ENCODE results near the gene MOSMO. TPM values are rescaled to one million over a fixed set of nuclear protein-coding genes. Genes with fewer than 3 reads are reported as not detected.

The MOSMO gene
- polyA plus RNA-seq, 3 donors: 0.95 to 9.1 (median 2.5) TPM

DNA sequence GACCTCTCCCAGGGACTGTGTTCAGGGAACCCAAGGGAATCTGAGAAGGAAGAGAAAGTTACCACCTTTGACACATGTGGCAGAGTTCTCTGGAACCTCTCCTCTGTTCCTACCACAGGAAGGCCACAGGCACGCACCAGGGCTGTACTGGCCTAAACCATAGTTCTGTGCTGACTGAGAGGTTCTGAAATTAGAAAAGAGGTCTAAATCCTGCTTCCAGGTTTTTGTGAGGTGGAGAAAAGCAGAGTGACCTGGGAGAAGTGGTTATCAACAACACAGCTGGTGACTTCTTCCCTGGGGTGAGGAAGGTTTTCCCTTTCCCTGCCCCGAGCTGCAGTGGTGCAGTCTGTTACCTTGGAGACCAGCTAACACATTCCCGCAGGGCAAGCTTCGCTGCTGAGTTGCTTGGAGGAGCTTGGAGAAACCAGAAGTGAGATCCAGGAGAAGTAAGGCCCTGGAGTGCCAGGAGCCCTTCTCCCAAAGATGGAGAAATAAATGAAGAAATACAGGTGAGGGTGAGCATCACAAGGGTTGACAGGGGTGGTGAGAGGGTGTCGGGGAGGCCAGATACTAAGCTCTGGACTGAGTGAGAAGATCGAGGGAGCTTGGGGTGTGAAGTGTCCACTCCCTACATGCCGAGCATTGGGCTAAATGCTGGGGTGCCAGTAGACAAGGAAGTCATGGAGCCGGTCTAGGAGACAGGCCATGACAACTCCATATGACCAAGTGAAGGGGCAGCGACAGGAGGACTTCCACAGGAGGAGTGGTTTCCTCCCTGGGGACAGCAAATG, 84.4 kb downstream of the MOSMO start, which contains the start of gene VWA3A:
TSS of gene VWA3A (plus strand) at position 399 of the 791 bp plus-strand sequence. CDS start at position 496, 97 bp downstream.
- no peak within 1 kb of the TSS for H3K4me3 Mint-ChIP-seq
- H3K9me3 Mint-ChIP-seq: peaks cover 0 to 2% (median 0%) of the 10 kb centered on the region in 7 donors
- H2AFZ ChIP-seq (ENCODE audit: insufficient read depth, low read depth, low read length, poor library complexity, severe bottlenecking): no peak within 1 kb of the TSS
- intact Hi-C loops (cut with micrococcal nuclease): no loop called here
- no peaks in the 10 kb centered on the region for H3K36me3 ChIP-seq (replicated peaks in 1 of 2; ENCODE audit: control insufficient read depth in 1 of 2, insufficient read depth in 2 of 2, low read length in 2 of 2)
- peaks cover 4 to 9% (median 7%) of the 10 kb centered on the region in 3 donors for H3K27me3 Mint-ChIP-seq (ENCODE audit: low read depth in 3 of 3)
- no peaks in the 10 kb centered on the region for H3K79me2 ChIP-seq (ENCODE audit: insufficient read depth, low read length)
- no peak within 1 kb of the TSS for H3K4me3 ChIP-seq (replicated peaks in 1 of 3; ENCODE audit: low read depth in 2 of 3, low read length in 3 of 3)
- no peaks in the 10 kb centered on the region for H3K4me1 Mint-ChIP-seq
- no peak for DNase-seq
- 94% methylated on average over 3 of the region's 9 CpGs for WGBS (ENCODE audit: insufficient coverage)
- H3K9ac ChIP-seq (ENCODE audit: insufficient read depth, low read length, poor library complexity, severe bottlenecking): no peak within 1 kb of the TSS
- no peak within 1 kb of the TSS for H3K4me2 ChIP-seq (replicated peaks; ENCODE audit: extremely low read depth, low read length, poor library complexity, severe bottlenecking)
- peak within 1 kb of the TSS in 1 of 7 donors; percentile 12 for H3K27ac Mint-ChIP-seq
- H3K4me1 ChIP-seq (ENCODE audit: control insufficient read depth in 1 of 2, insufficient read depth in 2 of 2, low read length in 2 of 2): no peaks in the 10 kb centered on the region
- no peaks in the 10 kb centered on the region for H4K20me1 ChIP-seq (ENCODE audit: insufficient read depth, low read length)
- H3K27ac ChIP-seq (ENCODE audit: low read depth in 1 of 2, low read length in 2 of 2): no peak within 1 kb of the TSS
- H3K36me3 Mint-ChIP-seq: peaks cover 3 to 7% of the 10 kb centered on the region in 2 donors
- H3K27me3 ChIP-seq (ENCODE audit: control insufficient read depth in 2 of 2, insufficient read depth in 2 of 2, low read length in 2 of 2): no peaks in the 10 kb centered on the region
- TF ChIP-seq CTCF (IDR thresholded peaks at IDR 0.05): no peak
- H3K9me3 ChIP-seq (replicated peaks in 1 of 2; ENCODE audit: control insufficient read depth in 1 of 2, insufficient read depth in 1 of 2, low read length in 2 of 2): no peaks in the 10 kb centered on the region

DNA sequence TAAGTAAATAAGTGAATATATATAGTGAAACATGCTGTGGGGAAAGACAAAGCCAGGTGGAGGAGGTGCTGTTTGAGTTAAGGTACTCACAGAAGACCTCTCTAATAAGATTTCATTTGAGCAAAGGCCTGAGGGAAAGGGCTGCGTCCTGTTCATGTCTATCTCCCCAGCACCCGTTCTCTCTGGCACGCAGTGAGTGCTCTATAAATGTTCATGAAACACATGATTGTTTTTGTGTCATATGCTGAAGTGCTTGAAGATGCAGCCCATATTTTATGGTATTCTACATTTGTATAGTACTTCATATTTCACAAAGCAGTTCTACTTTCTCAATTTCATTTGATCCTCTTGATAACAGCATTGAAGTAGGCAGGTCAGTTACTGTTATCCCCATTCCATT, 85.4 kb downstream of the MOSMO start:
- H3K4me3 Mint-ChIP-seq: no peak overlapping the region
- H3K4me1 Mint-ChIP-seq: no peaks in the 10 kb centered on the region
- TF ChIP-seq CTCF (IDR thresholded peaks at IDR 0.05): no peak
- Histone ChIP-seq H3K27ac (ENCODE audit: low read depth in 1 of 2, low read length in 2 of 2) (no peak overlapping the region), H3K27me3 (ENCODE audit: control insufficient read depth in 2 of 2, insufficient read depth in 2 of 2, low read length in 2 of 2) (no peaks in the 10 kb centered on the region), H3K79me2 (ENCODE audit: insufficient read depth, low read length) (no peaks in the 10 kb centered on the region), H3K4me3 (replicated peaks in 1 of 3; ENCODE audit: low read depth in 2 of 3, low read length in 3 of 3) (no peak overlapping the region), H3K9ac (ENCODE audit: insufficient read depth, low read length, poor library complexity, severe bottlenecking) (no peak overlapping the region), H3K4me1 (ENCODE audit: control insufficient read depth in 1 of 2, insufficient read depth in 2 of 2, low read length in 2 of 2) (no peaks in the 10 kb centered on the region), H3K36me3 (replicated peaks in 1 of 2; ENCODE audit: control insufficient read depth in 1 of 2, insufficient read depth in 2 of 2, low read length in 2 of 2) (no peaks in the 10 kb centered on the region), H2AFZ (ENCODE audit: insufficient read depth, low read depth, low read length, poor library complexity, severe bottlenecking) (no peak overlapping the region), H3K4me2 (replicated peaks; ENCODE audit: extremely low read depth, low read length, poor library complexity, severe bottlenecking) (no peak overlapping the region), H3K9me3 (replicated peaks in 1 of 2; ENCODE audit: control insufficient read depth in 1 of 2, insufficient read depth in 1 of 2, low read length in 2 of 2) (no peaks in the 10 kb centered on the region), H4K20me1 (ENCODE audit: insufficient read depth, low read length) (no peaks in the 10 kb centered on the region)
- peaks cover 0 to 2% (median 0%) of the 10 kb centered on the region in 7 donors for H3K9me3 Mint-ChIP-seq
- peaks cover 2 to 3% of the 10 kb centered on the region in 2 donors for H3K36me3 Mint-ChIP-seq
- H3K27me3 Mint-ChIP-seq (ENCODE audit: low read depth in 3 of 3): peaks cover 5 to 11% (median 8%) of the 10 kb centered on the region in 3 donors
- no peak overlapping the region for H3K27ac Mint-ChIP-seq
- no CpG with 5 or more reads among the region's 3 CpGs for WGBS (ENCODE audit: insufficient coverage)
- no peak for DNase-seq
- intact Hi-C loops (cut with micrococcal nuclease): no loop called here

Data from CD14-positive monocyte (primary cell).